PC-9 (cell line): ENCODE data around the gene SCP2. TPM values are rescaled to one million over a fixed set of nuclear protein-coding genes. Genes with fewer than 3 reads are reported as not detected.

Experiments used
- BruUV-seq: library from RNA; stranded (reverse); fragments of 400-500 nt; replicated peaks from 2 replicates; lab custom pipeline; 2021; lab: Mats Ljungman, UMichigan
- CTCF ChIA-PET: fragments of 300-600 bp; sonication (Branson Sonifier 250); formaldehyde crosslinking; loops from one replicate; lab custom pipeline; 2022; ENCODE audit warnings: antibody characterized with exemption; lab: Charles Lee
- POLR2A ChIA-PET: fragments of 300-600 bp; sonication (Branson Sonifier 250); formaldehyde crosslinking; loops from one replicate; lab custom pipeline; 2022; ENCODE audit warnings: antibody characterized with exemption; ENCODE audit not compliant: unreplicated experiment; lab: Charles Lee
- DNase-seq, 2 experiments: peaks; one replicate each; pipeline versions ENCODE4 v3.0.0 to v3.0.0-alpha.2; 2015 to 2022; ENCODE audit warnings: mixed read lengths in 1 of 2
- H2AFZ ChIP-seq: fragments of 200-600 bp; sonication (generic); 2 replicates; pipeline ENCODE4 v1.8.1; 2017; ENCODE audit warnings: antibody characterized with exemption
- H3F3A ChIP-seq: fragments of 200-600 bp; sonication (generic); 2 replicates; pipeline ENCODE4 v1.8.1; 2017; ENCODE audit warnings: antibody characterized with exemption, mild to moderate bottlenecking, low read depth; ENCODE audit not compliant: insufficient read depth
- H3K27ac ChIP-seq: fragments of 200-600 bp; sonication (generic); 2 replicates; pipeline ENCODE4 v1.6.1; 2016; ENCODE audit warnings: mixed run types
- H3K27me3 ChIP-seq: fragments of 200-600 bp; sonication (generic); 2 replicates; pipeline ENCODE4 v1.6.1; 2016; ENCODE audit warnings: low read depth, mixed run types; ENCODE audit not compliant: insufficient read depth
- H3K36me3 ChIP-seq: fragments of 200-600 bp; sonication (generic); 2 replicates; pipeline ENCODE4 v1.6.1; 2016; ENCODE audit warnings: low read depth, mixed run types
- H3K4me1 ChIP-seq: fragments of 200-600 bp; sonication (generic); replicated peaks from 2 replicates; pipeline ENCODE4 v1.6.1; 2016; ENCODE audit warnings: mixed run types; ENCODE audit not compliant: insufficient read depth
- H3K4me2 ChIP-seq: fragments of 200-600 bp; sonication (generic); 2 replicates; pipeline ENCODE4 v1.6.1; 2017; ENCODE audit warnings: mixed run types
- H3K4me3 ChIP-seq: fragments of 200-600 bp; sonication (generic); 2 replicates; pipeline ENCODE4 v1.6.1; 2016; ENCODE audit warnings: mixed run types
- H3K79me2 ChIP-seq: fragments of 200-600 bp; sonication (generic); 2 replicates; pipeline ENCODE4 v1.6.1; 2017; ENCODE audit warnings: low read depth, mixed run types
- H3K9me2 ChIP-seq: fragments of 200-600 bp; sonication (generic); 2 replicates; pipeline ENCODE4 v1.8.1; 2017; ENCODE audit warnings: mild to moderate bottlenecking; ENCODE audit not compliant: insufficient read depth
- H3K9me3 ChIP-seq: fragments of 200-600 bp; sonication (generic); 2 replicates; pipeline ENCODE4 v1.8.1; 2016; ENCODE audit warnings: low read depth; ENCODE audit not compliant: insufficient read depth
- H4K20me1 ChIP-seq: fragments of 200-600 bp; sonication (generic); 2 replicates; pipeline ENCODE4 v1.8.1; 2017; ENCODE audit not compliant: insufficient read depth
- EZH2 ChIP-seq: fragments of 200-600 bp; sonication (generic); IDR thresholded peaks from 2 replicates; pipeline ENCODE4 v1.8.0; 2017; ENCODE audit warnings: antibody characterized with exemption, low read depth
- intact Hi-C: fragments of 100-400 bp; cut with micrococcal nuclease; formaldehyde crosslinking; loops from one replicate; pipeline ENCODE4 v1.10.0; 2022; ENCODE audit not compliant: unreplicated experiment
- total RNA-seq: library from RNA; stranded (reverse); gene quantifications from 2 replicates; pipeline ENCODE4 v1.2.3, GENCODE V29; 2021
- TF ChIP-seq, protein P1 (sequence below): fragments of 200-600 bp; sonication (generic); conservative IDR thresholded peaks from 2 replicates; pipeline ENCODE4 v1.6.1; 2017; ENCODE audit warnings: mixed run types, antibody characterized with exemption, mild to moderate bottlenecking, moderate library complexity

SCP2 gene
- total RNA-seq, 1 experiment from 2014 or later = 87.8 TPM

- DNase-seq = no peak
- BruUV-seq = no TSS peak
- ChIA-PET POLR2A (no interaction called here), CTCF (no interaction called here)
- no peaks in the 10 kb centered on the region for H3K9me2 ChIP-seq
- no peak overlapping the region for H3K4me3 ChIP-seq
- H3K4me1 ChIP-seq = no peaks in the 10 kb centered on the region
- no peaks in the 10 kb centered on the region for H3K9me3 ChIP-seq
- no peak overlapping the region for H3K4me2 ChIP-seq
- no peaks in the 10 kb centered on the region for H3K79me2 ChIP-seq
- no peak for TF ChIP-seq EZH2
- TF ChIP-seq, protein P1, sequence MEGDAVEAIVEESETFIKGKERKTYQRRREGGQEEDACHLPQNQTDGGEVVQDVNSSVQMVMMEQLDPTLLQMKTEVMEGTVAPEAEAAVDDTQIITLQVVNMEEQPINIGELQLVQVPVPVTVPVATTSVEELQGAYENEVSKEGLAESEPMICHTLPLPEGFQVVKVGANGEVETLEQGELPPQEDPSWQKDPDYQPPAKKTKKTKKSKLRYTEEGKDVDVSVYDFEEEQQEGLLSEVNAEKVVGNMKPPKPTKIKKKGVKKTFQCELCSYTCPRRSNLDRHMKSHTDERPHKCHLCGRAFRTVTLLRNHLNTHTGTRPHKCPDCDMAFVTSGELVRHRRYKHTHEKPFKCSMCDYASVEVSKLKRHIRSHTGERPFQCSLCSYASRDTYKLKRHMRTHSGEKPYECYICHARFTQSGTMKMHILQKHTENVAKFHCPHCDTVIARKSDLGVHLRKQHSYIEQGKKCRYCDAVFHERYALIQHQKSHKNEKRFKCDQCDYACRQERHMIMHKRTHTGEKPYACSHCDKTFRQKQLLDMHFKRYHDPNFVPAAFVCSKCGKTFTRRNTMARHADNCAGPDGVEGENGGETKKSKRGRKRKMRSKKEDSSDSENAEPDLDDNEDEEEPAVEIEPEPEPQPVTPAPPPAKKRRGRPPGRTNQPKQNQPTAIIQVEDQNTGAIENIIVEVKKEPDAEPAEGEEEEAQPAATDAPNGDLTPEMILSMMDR = no peak
- no peaks in the 10 kb centered on the region for H4K20me1 ChIP-seq
- H2AFZ ChIP-seq = no peak overlapping the region
- intact Hi-C loops = no loop called here
- no peaks in the 10 kb centered on the region for H3F3A ChIP-seq
- H3K36me3 ChIP-seq = no peaks in the 10 kb centered on the region
- H3K27ac ChIP-seq = no peak overlapping the region
- no peaks in the 10 kb centered on the region for H3K27me3 ChIP-seq
These were observed 148.7 kb downstream of the SCP2 start for GRCh38 chr1:53075761-53076163.

DNA sequence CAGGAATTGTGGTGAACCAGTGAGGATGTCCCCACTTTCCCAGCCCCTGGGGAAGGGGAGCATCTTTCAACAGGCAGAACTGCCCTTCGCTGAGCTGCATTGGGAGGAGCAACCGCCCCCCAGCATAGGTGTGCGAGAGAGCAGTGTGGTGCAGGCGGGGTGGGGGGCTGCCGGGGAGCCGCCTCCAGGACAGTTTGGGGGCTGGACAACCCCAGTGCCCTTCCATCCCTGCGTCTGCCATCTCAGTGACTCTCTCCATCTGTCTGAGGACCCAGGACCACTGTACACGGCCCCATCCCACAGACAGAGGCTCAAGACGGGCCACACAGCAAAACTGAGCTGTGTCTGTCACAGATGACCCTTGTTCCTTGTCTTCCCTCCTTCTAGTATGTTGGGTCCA is 149.1 kb downstream of the SCP2 start:
- Histone ChIP-seq H3K9me3 (no peaks in the 10 kb centered on the region), H2AFZ (no peak overlapping the region), H3K4me1 (no peaks in the 10 kb centered on the region), H4K20me1 (no peaks in the 10 kb centered on the region), H3K36me3 (no peaks in the 10 kb centered on the region), H3F3A (no peaks in the 10 kb centered on the region), H3K4me3 (no peak overlapping the region), H3K4me2 (no peak overlapping the region), H3K27ac (no peak overlapping the region), H3K9me2 (no peaks in the 10 kb centered on the region), H3K79me2 (no peaks in the 10 kb centered on the region), H3K27me3 (no peaks in the 10 kb centered on the region)
- TF ChIP-seq, protein P1 = no peak
- no peak for TF ChIP-seq EZH2
- intact Hi-C loops = no loop called here
- no TSS peak for BruUV-seq
- no peak for DNase-seq
- ChIA-PET POLR2A (no interaction called here), CTCF (no interaction called here)

DNA sequence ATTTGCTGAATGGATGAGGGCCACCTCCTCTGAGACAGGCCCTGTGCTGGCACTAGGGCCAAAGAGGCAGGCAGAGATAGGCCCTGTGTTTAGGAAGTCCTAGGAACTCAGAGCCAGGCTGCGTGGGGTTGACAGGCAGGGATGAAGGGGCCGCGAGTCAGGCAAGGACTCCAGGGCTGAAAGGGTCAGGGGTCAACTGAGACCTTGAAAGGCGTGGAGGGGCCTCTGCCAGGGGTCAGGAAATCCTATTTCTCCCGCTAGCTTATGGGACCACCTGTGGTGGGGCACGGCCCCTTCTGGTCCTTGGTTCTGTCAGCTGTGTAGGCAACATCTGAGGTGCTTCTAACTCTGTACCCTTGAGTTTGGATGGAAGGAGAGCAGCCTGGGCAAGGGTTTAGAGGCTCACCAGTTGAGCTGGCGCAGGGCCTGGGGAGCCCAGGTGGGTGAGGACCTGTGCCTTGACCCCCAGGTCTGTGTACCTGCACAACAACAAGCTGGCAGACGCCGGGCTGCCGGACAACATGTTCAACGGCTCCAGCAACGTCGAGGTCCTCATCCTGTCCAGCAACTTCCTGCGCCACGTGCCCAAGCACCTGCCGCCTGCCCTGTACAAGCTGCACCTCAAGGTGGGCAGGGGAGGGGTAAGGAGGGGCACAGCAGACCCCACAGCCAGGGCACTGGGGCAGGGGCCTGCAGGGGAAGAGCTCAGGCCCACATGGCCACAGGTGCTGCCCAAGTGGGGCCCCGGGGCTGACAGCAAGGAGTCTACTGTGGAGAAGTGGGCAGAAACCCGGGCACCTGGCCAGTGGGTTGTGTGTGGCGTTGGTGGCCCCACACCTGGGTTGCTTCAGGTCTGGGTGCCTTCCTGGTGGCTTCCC is 149.9 kb downstream of the SCP2 start:
- Histone ChIP-seq H3K9me3 (no peaks in the 10 kb centered on the region), H3K4me3 (no peak overlapping the region), H3K27me3 (no peaks in the 10 kb centered on the region), H3K4me1 (no peaks in the 10 kb centered on the region), H4K20me1 (no peaks in the 10 kb centered on the region), H3K9me2 (no peaks in the 10 kb centered on the region), H3K36me3 (no peaks in the 10 kb centered on the region), H3F3A (no peaks in the 10 kb centered on the region), H2AFZ (no peak overlapping the region), H3K79me2 (no peaks in the 10 kb centered on the region), H3K27ac (no peak overlapping the region), H3K4me2 (no peak overlapping the region)
- intact Hi-C loops = no loop called here
- TF ChIP-seq, protein P1 = no peak
- TF ChIP-seq EZH2 = no peak
- POLR2A ChIA-PET = no interaction called here
- CTCF ChIA-PET = no interaction called here
- BruUV-seq = no TSS peak
- DNase-seq = no peak
